KOPT-K1 (cell line): Measurements from ENCODE around the gene DCBLD2.

Experiments
- H3K27ac ChIP-seq: fragments of 200-600 bp; sonication (generic); 2 replicates; pipeline ENCODE4 v1.5.1; 2016; ENCODE audit warnings: antibody characterized with exemption, mild to moderate bottlenecking, low read depth, low read length; ENCODE audit not compliant: poor library complexity, severe bottlenecking
- H3K36me3 ChIP-seq: fragments of 200-600 bp; sonication (generic); 2 replicates; pipeline ENCODE4 v1.5.1; 2017; ENCODE audit warnings: antibody characterized with exemption, mild to moderate bottlenecking, low read length, moderate library complexity; ENCODE audit not compliant: insufficient read depth
- H3K9me3 ChIP-seq: fragments of 200-600 bp; sonication (generic); 2 replicates; pipeline ENCODE4 v1.5.1; 2017; ENCODE audit warnings: antibody characterized with exemption, low read length, mild to moderate bottlenecking; ENCODE audit not compliant: insufficient read depth, poor library complexity, severe bottlenecking

Gene DCBLD2

DNA sequence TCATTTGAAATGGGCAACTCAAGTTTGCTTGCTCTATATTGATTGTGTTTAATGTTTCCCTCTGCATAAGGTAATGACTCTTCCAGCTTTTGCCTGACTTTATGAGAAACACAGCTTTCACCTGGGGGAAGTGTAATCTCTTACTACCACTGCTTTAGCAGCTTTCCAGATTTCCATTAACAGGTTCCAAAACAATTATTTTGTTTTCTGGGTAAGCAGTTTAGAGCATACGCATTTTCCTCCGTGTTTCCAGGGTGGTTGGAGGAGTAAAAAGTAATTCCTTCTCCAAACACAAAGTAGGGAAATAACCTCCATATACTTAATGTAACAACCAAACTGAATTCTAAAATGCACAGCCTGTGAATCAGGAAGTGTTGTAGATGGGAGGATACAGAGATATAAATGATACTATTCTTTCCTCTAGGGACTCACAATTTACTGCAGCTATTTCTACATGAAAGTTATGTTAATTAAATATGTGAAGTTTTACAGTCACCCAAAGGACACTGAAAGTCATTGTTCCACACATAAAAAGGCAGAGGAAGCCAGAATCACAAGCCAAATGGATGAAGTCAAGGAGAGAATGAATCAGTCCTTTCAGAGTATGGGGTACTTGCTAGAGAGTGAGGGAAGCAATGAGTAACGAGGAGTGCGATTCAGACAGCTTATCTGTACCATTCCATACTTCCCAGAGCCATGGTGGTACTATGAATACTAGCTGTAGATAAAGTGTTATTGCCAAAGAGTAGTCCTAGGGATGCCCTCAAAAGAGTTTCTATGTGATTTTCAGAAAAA, 121.8 kb downstream of the DCBLD2 start:
- Histone ChIP-seq H3K9me3 (no peaks in the 10 kb centered on the region), H3K36me3 (no peaks in the 10 kb centered on the region), H3K27ac (no peak overlapping the region)

DNA sequence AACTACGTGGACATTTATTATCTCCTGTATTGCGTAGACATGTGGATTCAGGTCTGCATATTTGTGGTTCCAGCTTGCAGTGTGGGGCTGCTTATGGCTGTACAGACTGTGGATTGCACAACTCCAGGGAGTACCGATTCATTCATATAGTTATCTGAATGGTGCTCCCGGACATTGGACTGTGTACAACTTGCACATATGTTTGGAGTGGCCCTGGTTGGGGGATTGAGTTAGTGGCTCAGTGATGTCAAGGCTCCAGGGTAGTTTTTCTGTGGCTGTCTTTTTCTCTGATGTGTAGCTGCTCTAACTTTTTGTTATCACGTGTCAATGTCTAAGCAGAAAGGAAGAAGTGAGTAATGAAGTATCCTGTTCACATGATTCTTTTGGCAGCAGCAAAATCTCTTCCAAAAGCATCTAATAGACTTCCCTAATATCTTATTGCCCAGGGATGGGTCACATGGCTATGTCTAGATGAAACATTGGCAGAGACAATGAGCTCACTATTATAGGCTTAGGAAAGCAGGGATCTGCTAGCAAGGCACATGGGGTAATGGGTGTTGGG, 122.6 kb downstream of the DCBLD2 start:
- Histone ChIP-seq H3K36me3 (no peaks in the 10 kb centered on the region), H3K9me3 (no peaks in the 10 kb centered on the region), H3K27ac (no peak overlapping the region)

DNA sequence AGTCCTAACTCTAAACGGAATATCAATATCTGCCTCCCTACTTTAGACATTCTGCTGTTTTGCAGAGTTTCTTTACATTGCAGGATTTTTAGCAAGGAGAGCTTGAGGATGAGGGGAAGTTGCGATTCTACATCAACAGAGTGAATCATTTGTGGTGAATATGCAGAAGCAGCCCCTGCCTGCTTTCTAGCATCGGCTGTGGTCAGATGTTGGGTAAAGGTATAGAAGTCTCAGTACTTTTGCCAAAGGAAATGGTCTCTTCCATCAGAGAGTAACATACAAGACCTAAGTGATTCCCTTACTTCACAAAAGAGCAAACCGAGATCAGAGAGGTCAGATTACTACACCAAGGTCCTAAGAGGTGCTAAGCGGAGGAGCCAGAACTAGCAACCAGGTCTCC, 123.1 kb downstream of the DCBLD2 start:
- H3K27ac ChIP-seq = no peak overlapping the region
- no peaks in the 10 kb centered on the region for H3K36me3 ChIP-seq
- no peaks in the 10 kb centered on the region for H3K9me3 ChIP-seq

DNA sequence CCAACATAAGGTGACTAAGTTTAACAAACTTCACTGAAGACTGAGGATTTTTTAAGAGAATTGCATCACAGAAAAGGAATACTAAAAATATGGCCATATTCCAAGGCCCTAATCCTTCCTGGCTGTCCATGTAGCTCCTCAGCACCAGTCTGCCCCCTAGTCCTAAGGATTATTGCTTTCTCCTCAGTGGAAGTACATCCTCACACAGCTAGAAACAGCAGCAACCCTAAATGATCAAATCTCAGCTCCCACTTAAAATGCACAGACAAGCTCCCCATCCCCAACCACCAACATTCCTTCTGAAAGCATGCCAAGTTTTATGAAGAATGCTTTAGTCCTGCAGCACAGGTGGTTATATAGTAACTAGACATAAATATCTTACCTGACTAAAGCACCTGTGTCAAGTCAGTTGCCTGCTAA, 123.7 kb downstream of the DCBLD2 start:
- H3K36me3 ChIP-seq = no peaks in the 10 kb centered on the region
- no peaks in the 10 kb centered on the region for H3K9me3 ChIP-seq
- no peak overlapping the region for H3K27ac ChIP-seq

DNA sequence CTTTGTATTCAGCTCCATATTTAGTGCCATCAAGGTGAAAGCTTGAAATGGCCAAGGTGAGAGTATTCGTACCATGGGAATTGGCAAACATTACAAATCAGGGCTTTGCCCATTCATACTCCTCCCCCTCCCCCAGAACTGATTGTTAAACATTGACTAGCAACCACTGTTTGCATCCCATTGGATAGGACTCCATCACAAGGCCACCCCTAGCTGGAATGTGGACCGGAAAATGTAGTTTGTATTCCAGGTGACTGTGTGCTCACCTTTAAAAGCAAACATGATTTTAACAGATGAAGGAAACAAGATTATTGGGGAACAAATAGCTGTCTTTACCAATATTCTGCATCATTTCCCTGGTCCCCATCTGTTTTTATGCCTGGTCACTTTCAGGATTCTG, 124.2 kb downstream of the DCBLD2 start:
- Histone ChIP-seq H3K36me3 (no peaks in the 10 kb centered on the region), H3K27ac (no peak overlapping the region), H3K9me3 (no peaks in the 10 kb centered on the region)

DNA sequence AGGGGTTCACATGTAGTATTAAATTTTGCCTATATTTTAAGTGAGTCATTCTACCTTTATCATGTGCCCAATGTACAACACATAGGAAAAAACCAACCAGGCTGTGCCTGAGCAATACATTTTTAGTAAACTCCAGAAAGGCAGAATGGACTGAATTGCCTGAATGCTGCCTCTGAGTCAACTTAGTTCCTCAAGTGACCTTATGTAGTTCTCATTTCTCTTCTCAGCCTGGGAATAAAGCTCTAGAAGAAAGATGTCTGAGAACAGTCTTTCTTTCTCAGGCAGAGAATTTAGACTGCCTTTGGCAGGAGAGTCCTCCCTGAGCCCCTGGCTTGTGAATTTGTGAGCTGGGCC, 125.4 kb downstream of the DCBLD2 start:
- Histone ChIP-seq H3K36me3 (no peaks in the 10 kb centered on the region), H3K27ac (no peak overlapping the region), H3K9me3 (no peaks in the 10 kb centered on the region)

DNA sequence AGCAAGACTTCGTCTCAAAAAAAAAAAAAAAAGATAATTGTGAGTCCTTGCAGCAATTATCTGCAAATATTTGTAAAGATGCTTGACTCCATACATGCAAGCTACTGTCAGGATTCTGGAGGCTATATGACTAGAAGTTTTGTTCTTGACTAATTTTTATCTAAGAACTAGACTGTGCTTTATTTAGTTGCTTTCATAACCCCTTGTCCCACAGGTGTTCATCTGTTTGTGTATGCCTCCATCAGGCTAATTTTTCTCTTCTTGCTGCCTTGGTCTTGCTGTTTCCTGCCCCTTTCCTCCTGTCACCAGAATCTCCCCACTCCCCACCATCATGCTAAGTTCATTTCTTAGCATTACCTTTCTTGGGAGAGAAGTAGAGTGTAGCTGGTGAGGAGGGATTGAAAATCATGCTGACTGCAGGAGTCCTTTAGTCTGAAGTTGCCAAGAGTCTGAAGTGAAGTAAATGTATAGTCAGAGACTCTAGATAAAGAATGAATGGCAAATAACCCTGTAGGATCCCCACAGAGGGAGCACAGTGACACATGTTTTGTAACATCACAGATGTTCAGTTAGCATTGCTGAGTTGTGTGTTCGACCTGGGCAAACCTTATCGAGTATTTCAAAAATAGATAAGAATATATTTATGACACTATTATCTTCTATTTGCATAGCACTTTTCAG, 125.9 kb downstream of the DCBLD2 start:
- H3K9me3 ChIP-seq = no peaks in the 10 kb centered on the region
- no peak overlapping the region for H3K27ac ChIP-seq
- no peaks in the 10 kb centered on the region for H3K36me3 ChIP-seq

DNA sequence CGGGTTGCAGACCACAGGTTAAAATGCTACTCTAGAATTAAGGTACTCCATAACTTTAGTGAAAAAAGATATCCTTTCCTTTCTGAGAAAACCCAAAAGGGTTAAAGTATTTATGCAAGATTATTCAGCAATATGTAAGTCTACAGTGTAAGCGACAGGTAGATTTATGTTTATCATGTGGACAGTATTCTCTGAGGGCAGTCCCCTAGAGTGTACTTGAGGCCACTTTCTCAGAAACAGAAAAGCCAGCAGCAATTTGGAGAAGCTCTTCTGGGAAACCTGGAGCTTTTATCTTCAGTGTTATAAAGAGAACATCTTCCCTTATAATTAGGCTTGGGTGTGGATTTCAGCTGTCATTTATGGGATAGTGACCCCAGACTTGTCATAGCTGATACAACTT, 129.5 kb downstream of the DCBLD2 start:
- Histone ChIP-seq H3K36me3 (no peaks in the 10 kb centered on the region), H3K9me3 (no peaks in the 10 kb centered on the region), H3K27ac (no peak overlapping the region)

DNA sequence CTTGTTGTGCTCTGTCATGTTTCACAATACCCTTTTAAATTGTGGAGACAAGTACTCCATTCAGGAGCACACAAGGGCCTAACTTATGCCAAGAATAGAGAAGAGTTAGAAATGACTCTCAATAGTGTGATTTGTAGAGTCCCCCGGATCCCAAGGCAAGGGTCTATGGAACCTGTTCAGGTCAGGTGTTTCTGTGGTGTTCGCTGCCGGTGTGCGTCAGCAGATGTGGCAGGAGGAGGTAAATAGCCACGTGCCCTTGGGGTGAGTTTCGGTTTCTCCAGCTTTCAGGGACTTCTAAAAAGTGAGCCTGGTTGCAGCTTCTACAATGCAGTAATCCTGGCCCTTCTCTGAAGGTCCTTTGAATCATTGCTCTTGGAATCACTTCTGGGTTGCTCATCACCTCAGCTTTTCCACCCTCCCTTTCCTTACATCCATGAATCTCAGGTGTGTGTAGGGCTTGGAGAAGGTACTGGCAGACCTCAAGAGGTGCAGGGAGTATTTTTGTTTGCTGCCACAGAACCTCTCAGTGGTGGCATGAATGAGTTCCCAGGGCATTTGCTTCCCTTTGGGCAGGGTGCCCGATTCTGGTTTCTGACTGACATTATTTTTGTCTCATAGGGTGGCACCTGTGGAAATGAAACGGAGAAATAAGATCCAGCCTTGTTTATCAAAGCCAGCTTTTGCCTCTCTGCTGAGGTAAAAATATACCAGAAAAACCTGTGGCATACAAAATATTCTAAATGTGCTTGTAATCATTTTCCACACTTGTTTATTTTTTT, 131.0 kb downstream of the DCBLD2 start:
- no peak overlapping the region for H3K27ac ChIP-seq
- no peaks in the 10 kb centered on the region for H3K36me3 ChIP-seq

DNA sequence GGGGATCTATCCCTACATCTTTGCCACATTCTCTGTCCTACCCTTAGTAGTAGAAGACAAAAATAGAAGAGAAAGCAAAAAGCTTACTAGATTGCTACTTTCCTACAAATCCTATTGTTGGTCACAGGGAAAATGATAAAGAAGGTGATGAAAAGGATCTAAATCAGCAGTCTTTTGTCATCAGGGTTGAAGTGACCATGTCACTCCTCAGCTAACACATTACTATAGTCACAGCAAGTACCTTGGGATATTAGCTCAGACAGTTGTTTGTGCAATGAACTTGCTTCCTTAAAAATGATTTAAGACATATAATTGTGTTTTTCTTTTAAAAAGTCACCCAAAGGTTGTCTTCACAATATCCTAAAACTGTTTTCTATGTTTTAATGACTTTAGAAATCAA, 132.0 kb downstream of the DCBLD2 start:
- Histone ChIP-seq H3K27ac (no peak overlapping the region), H3K36me3 (no peaks in the 10 kb centered on the region), H3K9me3 (no peaks in the 10 kb centered on the region)

More for the DNA sequence above, 131.0 kb downstream of the DCBLD2 start:
- no peaks in the 10 kb centered on the region for H3K9me3 ChIP-seq

DNA sequence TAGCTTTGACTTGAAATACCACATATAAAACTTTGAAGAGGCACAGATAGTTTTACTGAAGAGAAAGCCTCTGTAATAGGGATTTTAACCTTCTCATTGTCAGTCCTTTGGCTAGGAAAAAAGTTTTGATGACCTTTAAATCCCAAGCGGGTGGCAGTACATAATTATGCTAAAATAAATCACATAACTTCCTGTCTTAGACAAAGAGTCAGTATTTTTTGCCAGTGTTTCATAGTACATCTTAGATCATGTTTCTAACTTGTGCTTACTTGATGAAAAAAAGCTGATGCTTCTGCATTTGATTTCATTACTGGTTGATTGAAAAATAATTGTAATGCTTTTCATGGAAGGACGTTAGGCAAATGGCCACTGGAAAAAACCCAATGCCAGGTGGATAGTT, 132.5 kb downstream of the DCBLD2 start:
- Histone ChIP-seq H3K9me3 (no peaks in the 10 kb centered on the region), H3K27ac (no peak overlapping the region), H3K36me3 (no peaks in the 10 kb centered on the region)

DNA sequence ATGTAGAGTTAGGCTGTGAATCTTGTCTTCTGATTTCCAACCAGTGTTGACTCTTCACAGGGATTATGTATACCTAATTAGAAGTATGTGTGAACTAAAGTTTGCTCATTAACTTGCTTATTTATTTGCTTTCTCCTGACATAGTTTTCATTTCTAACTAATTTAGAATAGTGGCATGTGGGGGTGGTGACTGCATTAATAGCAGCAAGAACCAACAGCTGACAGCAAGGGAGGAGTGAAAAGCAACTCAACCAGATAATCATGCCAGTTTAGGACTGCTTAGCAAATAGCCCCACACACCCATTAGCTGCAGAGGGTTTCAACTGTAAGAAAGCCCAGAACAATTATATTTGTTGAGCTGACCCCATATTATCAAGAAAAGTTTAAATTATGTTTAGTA, 134.6 kb downstream of the DCBLD2 start:
- no peak overlapping the region for H3K27ac ChIP-seq
- no peaks in the 10 kb centered on the region for H3K9me3 ChIP-seq
- H3K36me3 ChIP-seq = no peaks in the 10 kb centered on the region

DNA sequence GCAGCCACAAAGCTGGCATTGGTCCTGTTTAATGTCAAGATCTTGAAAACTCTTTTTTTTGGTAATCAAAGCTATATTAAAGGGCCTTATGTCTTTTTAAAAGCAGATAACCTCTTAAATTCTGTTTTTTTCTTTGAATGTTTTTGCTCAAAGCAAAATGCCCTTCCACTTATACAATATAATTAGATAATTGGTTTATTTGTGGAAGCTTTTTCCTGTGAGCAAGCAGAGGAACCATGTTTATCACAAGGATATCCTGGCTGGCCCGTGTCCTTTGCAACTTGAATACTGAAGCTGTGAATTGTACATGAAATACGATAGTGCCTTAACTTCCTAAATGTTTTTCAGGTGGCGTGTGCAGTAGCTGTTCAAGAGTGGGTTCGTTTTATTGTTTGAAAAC, 135.8 kb downstream of the DCBLD2 start:
- H3K27ac ChIP-seq = no peak overlapping the region
- H3K36me3 ChIP-seq = no peaks in the 10 kb centered on the region
- H3K9me3 ChIP-seq = no peaks in the 10 kb centered on the region

DNA sequence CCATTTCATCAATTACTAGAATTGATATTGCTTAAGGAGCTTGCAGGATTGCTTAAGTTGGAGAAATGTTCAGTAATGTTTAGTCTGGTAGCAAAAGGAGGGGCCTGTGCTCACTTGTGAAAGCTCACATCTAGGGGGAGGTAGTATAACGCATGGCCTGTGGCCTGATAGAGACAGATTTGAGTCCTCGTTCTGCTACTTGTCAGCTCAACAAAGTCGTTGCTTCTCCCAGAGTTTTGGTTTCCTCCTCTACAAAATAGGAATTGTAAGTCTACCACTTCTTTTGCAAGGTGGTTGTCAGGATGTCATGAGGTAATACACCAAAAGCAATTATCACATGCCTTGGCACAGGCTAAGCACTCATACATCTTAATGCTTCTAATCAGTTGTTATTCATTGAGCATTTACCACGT, 137.0 kb downstream of the DCBLD2 start:
- Histone ChIP-seq H3K9me3 (no peaks in the 10 kb centered on the region), H3K36me3 (no peaks in the 10 kb centered on the region), H3K27ac (no peak overlapping the region)

DNA sequence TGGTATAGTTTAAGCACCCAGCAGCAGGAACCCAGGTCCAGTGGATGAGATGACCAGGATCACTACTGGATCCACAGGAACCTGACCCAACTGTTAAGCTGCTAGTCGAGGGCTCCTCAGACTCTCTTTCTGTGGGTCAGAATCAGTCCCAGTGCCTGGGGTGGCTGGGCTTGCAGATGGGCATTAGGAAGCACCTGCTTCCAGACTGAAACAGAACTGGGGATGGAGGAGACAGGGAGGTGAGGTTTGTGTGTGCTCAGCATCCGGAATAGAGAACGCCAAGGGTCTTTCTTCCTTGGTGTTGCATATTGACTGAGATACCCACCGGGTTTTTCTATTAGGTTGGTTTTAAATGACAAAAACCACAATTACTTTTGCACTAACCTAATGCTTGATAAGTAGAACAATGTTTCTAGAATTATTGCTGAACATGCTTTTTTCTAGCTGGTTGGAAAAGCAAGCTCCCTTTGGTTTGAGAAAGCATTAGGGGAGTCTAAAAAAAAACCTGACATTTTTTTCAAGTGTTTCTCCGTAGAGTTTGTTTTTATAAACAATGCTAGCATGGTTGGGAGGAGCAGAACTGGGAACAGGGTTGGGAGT, 137.6 kb downstream of the DCBLD2 start:
- no peaks in the 10 kb centered on the region for H3K36me3 ChIP-seq
- no peak overlapping the region for H3K27ac ChIP-seq
- no peaks in the 10 kb centered on the region for H3K9me3 ChIP-seq
